Stimulated activated CD8-positive, alpha-beta memory T cell treated with anti-CD3 and anti-CD28 coated beads, Interleukin-7, amount 100 ng/mL, for 24 hours (primary cell): ENCODE measurements around the gene CKAP2L.
A peak's percentile ranks its signal among the peaks of the same experiment; 100 is the strongest.
"Not testable (repeated sequence)": the region's sequence is repeated elsewhere in the genome, so short reads cannot be mapped to it uniquely, and the experiment has no call there.

Experiments
- DNase-seq: peaks from one replicate; pipeline ENCODE4 v3.0.0-alpha.2; 2020; ENCODE audit warnings: low read depth

Gene CKAP2L

GRCh38 chr2:112726487-112727190, 37.8 kb downstream of the CKAP2L start:
- DNase-seq = peak; percentile 74

- no peak for DNase-seq
Measured at GRCh38 chr2:112725545-112726457, 38.6 kb downstream of the CKAP2L start.

- DNase-seq = no peak
Measured at GRCh38 chr2:112724591-112725525, 39.6 kb downstream of the CKAP2L start.

GRCh38 chr2:112723995-112724394, 40.4 kb downstream of the CKAP2L start:
- no peak for DNase-seq

- no peak for DNase-seq
Measured at GRCh38 chr2:112723547-112723940, 40.9 kb downstream of the CKAP2L start.

- no peak for DNase-seq
Measured at GRCh38 chr2:112722816-112723546, 41.4 kb downstream of the CKAP2L start.

- no peak for DNase-seq
Measured at GRCh38 chr2:112721819-112722522, 42.4 kb downstream of the CKAP2L start.

GRCh38 chr2:112720785-112721184, 43.6 kb downstream of the CKAP2L start, which contains the start of gene NT5DC4:
Gene NT5DC4 (plus strand): TSS chr2:112721020. CDS start chr2:112721080, 60 bp downstream.
- DNase-seq = no peak

GRCh38 chr2:112718863-112719370, 45.5 kb downstream of the CKAP2L start:
- DNase-seq = no peak

GRCh38 chr2:112716826-112717352, 47.5 kb downstream of the CKAP2L start:
- DNase-seq = not testable (repeated sequence)

- DNase-seq = not testable (repeated sequence)
Measured at GRCh38 chr2:112716094-112716493, 48.3 kb downstream of the CKAP2L start.

GRCh38 chr2:112714836-112715631, 49.4 kb downstream of the CKAP2L start:
- no peak for DNase-seq

- no peak for DNase-seq
Measured at GRCh38 chr2:112714331-112714730, 50.1 kb downstream of the CKAP2L start.

GRCh38 chr2:112713926-112714325, 50.5 kb downstream of the CKAP2L start:
- DNase-seq = no peak

- no peak for DNase-seq
Measured at GRCh38 chr2:112713585-112713925, 50.9 kb downstream of the CKAP2L start.

GRCh38 chr2:112712903-112713584, 51.4 kb downstream of the CKAP2L start:
- DNase-seq = no peak

- DNase-seq = no peak
Measured at GRCh38 chr2:112712465-112712864, 51.9 kb downstream of the CKAP2L start.

- no peak for DNase-seq
Measured at GRCh38 chr2:112710956-112711750, 53.3 kb downstream of the CKAP2L start.
